ENCODE results near the gene GXYLT2. TPM values are rescaled to one million over a fixed set of nuclear protein-coding genes. Genes with fewer than 3 reads are reported as not detected.

The GXYLT2 gene
- total RNA-seq, 4 donors from 2014 or later: 1.3 to 74.1 (median 18.5) TPM

- Histone ChIP-seq H3K9me3 (no peaks in the 10 kb centered on the region), H3K4me1 (peaks cover 0 to 4% of the 10 kb centered on the region in 2 donors), H3K27ac (no peak overlapping the region), H3K4me3 (no peak overlapping the region), H3K27me3 (no peaks in the 10 kb centered on the region), H3K36me3 (no peaks in the 10 kb centered on the region)
- TF ChIP-seq CTCF (IDR thresholded peaks at IDR 0.05): no peak
- TF ChIP-seq POLR2A (IDR thresholded peaks at IDR 0.05): no peak
- intact Hi-C loops (cut with DNase I; ENCODE audit: low total_unique reads): no loop called here
- no peak for DNase-seq
Observed at GRCh38 chr3:72964633-72965032, 76.8 kb downstream of the GXYLT2 start.

- Histone ChIP-seq H3K27me3 (no peaks in the 10 kb centered on the region), H3K9me3 (no peaks in the 10 kb centered on the region), H3K4me3 (no peak overlapping the region), H3K4me1 (no peaks in the 10 kb centered on the region), H3K36me3 (no peaks in the 10 kb centered on the region), H3K27ac (no peak overlapping the region)
- TF ChIP-seq CTCF (IDR thresholded peaks at IDR 0.05) (no peak), POLR2A (IDR thresholded peaks at IDR 0.05) (no peak)
- DNase-seq: no peak
- intact Hi-C loops (cut with DNase I; ENCODE audit: low total_unique reads): no loop called here
Observed at GRCh38 chr3:72968266-72968664, 80.4 kb downstream of the GXYLT2 start.

GRCh38 chr3:72969766-72970165 lies 81.9 kb downstream of the GXYLT2 start:
- DNase-seq: no peak
- Histone ChIP-seq H3K4me1 (no peaks in the 10 kb centered on the region), H3K36me3 (no peaks in the 10 kb centered on the region), H3K27ac (no peak overlapping the region), H3K4me3 (no peak overlapping the region), H3K9me3 (no peaks in the 10 kb centered on the region), H3K27me3 (no peaks in the 10 kb centered on the region)
- intact Hi-C loops (cut with DNase I; ENCODE audit: low total_unique reads): no loop called here
- TF ChIP-seq POLR2A (IDR thresholded peaks at IDR 0.05) (no peak), CTCF (IDR thresholded peaks at IDR 0.05) (no peak)

GRCh38 chr3:72970942-72971341 lies 83.1 kb downstream of the GXYLT2 start:
- no peak overlapping the region for H3K4me3 ChIP-seq
- no peaks in the 10 kb centered on the region for H3K9me3 ChIP-seq
- H3K4me1 ChIP-seq: no peaks in the 10 kb centered on the region
- no peak overlapping the region for H3K27ac ChIP-seq
- no peaks in the 10 kb centered on the region for H3K36me3 ChIP-seq
- intact Hi-C loops (cut with DNase I; ENCODE audit: low total_unique reads): no loop called here
- TF ChIP-seq CTCF (IDR thresholded peaks at IDR 0.05) (no peak), POLR2A (IDR thresholded peaks at IDR 0.05) (no peak)
- DNase-seq: no peak
- no peaks in the 10 kb centered on the region for H3K27me3 ChIP-seq

GRCh38 chr3:72972706-72973030 lies 84.8 kb downstream of the GXYLT2 start:
- TF ChIP-seq POLR2A (IDR thresholded peaks at IDR 0.05) (no peak), CTCF (IDR thresholded peaks at IDR 0.05) (no peak)
- intact Hi-C loops (cut with DNase I; ENCODE audit: low total_unique reads): no loop called here
- DNase-seq: no peak
- H3K4me3 ChIP-seq: no peak overlapping the region
- H3K27ac ChIP-seq: no peak overlapping the region
- H3K9me3 ChIP-seq: no peaks in the 10 kb centered on the region
- H3K4me1 ChIP-seq: no peaks in the 10 kb centered on the region
- H3K36me3 ChIP-seq: no peaks in the 10 kb centered on the region
- no peaks in the 10 kb centered on the region for H3K27me3 ChIP-seq

Data from uterus (tissue), 4 donors.